ENCODE data around the gene GPR150.
A peak's percentile ranks its signal among the peaks of the same experiment; 100 is the strongest.

Gene GPR150

GRCh38 chr5:95620030-95620869 lies at the start of gene GPR150:
TSS of gene GPR150 (plus strand) at chr5:95620087. CDS start at chr5:95620276, 189 bp downstream.
- peak; percentile 57 to 61 for DNase-seq

- no peak for DNase-seq
Observed at GRCh38 chr5:95572016-95572415, 47.9 kb upstream of the GPR150 start.

GRCh38 chr5:95581576-95581975 lies 38.3 kb upstream of the GPR150 start:
- no peak for DNase-seq

GRCh38 chr5:95583992-95584391 lies 35.9 kb upstream of the GPR150 start:
- no peak for DNase-seq

- DNase-seq: no peak
Observed at GRCh38 chr5:95590880-95591279, 29.0 kb upstream of the GPR150 start.

- DNase-seq: no peak
Observed at GRCh38 chr5:95591490-95591901, 28.4 kb upstream of the GPR150 start.

DNA sequence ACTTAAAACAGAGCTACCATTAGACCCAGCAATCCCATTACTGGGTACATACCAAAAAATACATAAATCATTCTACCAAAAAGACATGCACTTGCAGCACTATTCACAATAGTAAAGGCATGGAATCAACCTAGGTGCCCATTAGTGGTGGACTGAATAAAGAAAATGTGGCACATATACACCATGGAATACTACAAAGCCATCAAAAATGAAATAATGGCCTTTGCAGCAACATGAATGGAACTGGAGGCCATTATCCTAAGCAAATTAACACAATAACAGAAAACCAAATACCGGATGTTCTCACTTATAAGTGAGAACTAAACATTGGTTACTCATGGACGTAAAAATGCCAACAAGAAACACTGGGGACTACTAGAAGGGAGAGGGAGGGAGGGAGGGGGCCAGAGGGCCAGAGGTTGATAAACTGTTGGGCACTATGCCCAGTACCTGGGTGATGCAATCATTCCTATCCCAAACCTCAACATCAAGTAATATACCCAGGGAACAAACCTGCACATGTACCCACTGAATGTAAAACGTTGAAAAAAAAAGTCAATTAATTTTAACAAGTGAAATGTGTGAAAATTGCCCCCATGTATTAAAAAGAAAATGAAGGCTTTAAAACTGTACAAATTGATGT lies 24.5 kb upstream of the GPR150 start:
- no peak for DNase-seq

GRCh38 chr5:95599252-95599651 lies 20.6 kb upstream of the GPR150 start:
- DNase-seq: no peak

- no peak for DNase-seq
Observed at GRCh38 chr5:95600557-95600956, 19.3 kb upstream of the GPR150 start.

- no peak for DNase-seq
Observed at GRCh38 chr5:95605786-95606185, 14.1 kb upstream of the GPR150 start.

GRCh38 chr5:95606419-95606818 lies 13.5 kb upstream of the GPR150 start:
- DNase-seq: no peak

GRCh38 chr5:95609711-95610110 lies 10.2 kb upstream of the GPR150 start:
- DNase-seq: no peak

GRCh38 chr5:95610546-95610945 lies 9.3 kb upstream of the GPR150 start:
- no peak for DNase-seq

GRCh38 chr5:95611396-95611795 lies 8.5 kb upstream of the GPR150 start:
- no peak for DNase-seq

GRCh38 chr5:95613514-95613913 lies 6.4 kb upstream of the GPR150 start:
- DNase-seq: no peak

GRCh38 chr5:95615164-95615467 lies 4.8 kb upstream of the GPR150 start:
- DNase-seq: no peak

GRCh38 chr5:95617057-95617456 lies 2.8 kb upstream of the GPR150 start:
- DNase-seq: no peak

- DNase-seq: no peak
Observed at GRCh38 chr5:95619096-95619495, 791 bp upstream of the GPR150 start.

- DNase-seq: no peak
Observed at GRCh38 chr5:95619514-95620029, 315 bp upstream of the GPR150 start.

- peak; percentile 30 to 42 for DNase-seq
Observed at GRCh38 chr5:95620870-95621838, 1.3 kb downstream of the GPR150 start.

DNA sequence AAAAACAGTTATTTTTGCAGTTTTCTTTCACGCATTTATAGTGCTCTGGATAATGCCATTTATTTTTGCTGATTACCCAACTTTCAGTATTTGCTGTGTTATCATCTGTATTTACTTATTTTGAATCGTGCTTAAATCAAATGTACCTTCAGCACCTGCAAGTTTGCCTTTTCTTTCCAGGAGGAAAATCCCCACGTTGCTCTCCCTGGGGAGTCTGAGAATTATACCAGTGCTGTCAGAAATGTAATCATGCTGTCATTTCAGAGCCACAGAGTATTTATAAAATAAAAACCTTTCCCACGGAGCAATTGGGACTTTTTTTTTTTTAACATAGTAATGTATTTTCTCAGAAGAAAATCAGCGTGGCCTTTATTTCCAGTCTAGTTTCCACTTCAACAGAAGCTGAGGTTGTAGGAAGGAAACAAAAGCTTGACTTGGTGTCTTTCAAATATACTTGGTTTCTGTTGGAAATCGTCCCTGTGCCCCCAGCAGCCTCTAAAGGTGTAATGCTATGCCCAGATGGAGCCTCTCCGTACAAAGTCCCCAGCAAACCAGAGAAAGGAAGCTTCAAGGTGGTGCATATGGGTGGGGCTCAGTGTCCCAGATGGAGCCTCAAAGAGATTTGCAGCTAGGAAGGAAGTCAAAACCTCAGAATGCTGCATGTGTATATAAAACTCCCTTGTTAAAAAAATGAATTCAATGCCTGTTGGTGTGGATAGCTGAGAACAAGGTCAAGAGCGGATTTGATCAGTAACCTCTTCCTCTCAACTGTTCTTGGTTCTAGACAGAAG lies 2.1 kb downstream of the GPR150 start:
- DNase-seq: no peak

- DNase-seq: no peak
Observed at GRCh38 chr5:95623706-95624105, 3.8 kb downstream of the GPR150 start.
